SK-N-SH (cell line): ENCODE results near the gene GFPT2.

Experiments
- CTCF ChIP-seq: fragments of 200-600 bp; sonication (generic); IDR thresholded peaks from 2 replicates; pipeline ENCODE4 v1.6.1; 2017; ENCODE audit warnings: antibody characterized with exemption, mild to moderate bottlenecking, moderate library complexity
- EP300 ChIP-seq, 2 experiments: IDR thresholded peaks; 2 replicates each; pipeline versions ENCODE4 v1.4.0 to v1.6.1; 2012; ENCODE audit warnings: borderline replicate concordance in 1 of 2, low read depth in 1 of 2, low read length in 1 of 2
- FOXJ3 ChIP-seq: sonication (generic); formaldehyde crosslinking; IDR thresholded peaks from 2 replicates; pipeline ENCODE4 v1.5.1; 2020; ENCODE audit warnings: mild to moderate bottlenecking, missing genetic modification reagents
- MXI1 ChIP-seq: IDR thresholded peaks from 2 replicates; pipeline ENCODE4 v1.6.1; 2012; ENCODE audit warnings: mild to moderate bottlenecking, low read depth, low read length, improper control_type of control experiment

- TF ChIP-seq EP300 (IDR thresholded peaks at IDR 0.05; ENCODE audit: borderline replicate concordance in 1 of 2, low read depth in 1 of 2, low read length in 1 of 2) (no peak), CTCF (no peak), FOXJ3 (CRISPR knock-in tag) (no peak), MXI1 (peak; percentile 90)
These were observed 9.1 kb downstream of the GFPT2 start for GRCh38 chr5:180343831-180344695.
